OCI-M2 (cell line): ENCODE measurements around the gene GNAI1.

Source experiments
- DNase-seq: peaks from one replicate; lab custom pipeline; 2025; ENCODE audit not compliant: unreplicated experiment; lab: John Stamatoyannopoulos, UW

GNAI1 gene

DNA sequence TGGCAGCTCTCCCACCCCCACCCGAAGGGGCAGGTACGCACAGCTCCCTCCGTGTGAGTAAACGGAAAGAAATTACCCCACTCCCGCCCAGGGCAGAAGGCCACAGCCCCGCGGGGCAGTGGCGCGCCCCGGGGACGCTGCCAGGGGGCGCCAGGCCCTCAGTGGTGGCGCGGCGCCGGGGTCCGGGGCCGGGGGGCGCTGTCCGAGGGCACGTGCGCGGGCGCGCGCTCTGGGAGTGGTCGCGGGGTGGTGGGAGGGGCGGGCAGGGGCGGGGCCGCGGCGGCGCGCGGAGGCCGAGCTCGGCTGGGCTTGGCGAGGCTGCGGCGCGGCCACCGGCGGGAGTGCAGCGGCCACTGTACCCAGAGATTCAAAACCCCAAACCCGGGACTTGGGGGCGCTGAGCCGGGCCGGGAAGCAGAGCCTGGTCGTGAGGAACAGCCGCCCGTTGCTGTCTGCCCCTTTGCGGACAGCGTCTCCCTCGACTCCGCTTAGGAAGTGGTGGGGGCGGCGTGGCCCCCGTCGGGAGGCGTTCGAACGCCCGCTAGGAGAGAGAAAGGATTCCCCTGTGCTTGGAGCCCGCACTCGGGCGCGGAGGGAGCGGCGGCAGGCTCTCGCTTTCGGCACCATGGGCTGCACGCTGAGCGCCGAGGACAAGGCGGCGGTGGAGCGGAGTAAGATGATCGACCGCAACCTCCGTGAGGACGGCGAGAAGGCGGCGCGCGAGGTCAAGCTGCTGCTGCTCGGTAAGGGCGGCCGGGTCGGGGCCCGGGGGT, at the start of gene GNAI1:
TSS of gene GNAI1 (plus strand) at position 296 of the 773 bp plus-strand sequence. CDS start at position 626, 330 bp downstream.
- no peak for DNase-seq

GRCh38 chr7:80087051-80087770, 47.4 kb upstream of the GNAI1 start:
- DNase-seq: no peak

DNA sequence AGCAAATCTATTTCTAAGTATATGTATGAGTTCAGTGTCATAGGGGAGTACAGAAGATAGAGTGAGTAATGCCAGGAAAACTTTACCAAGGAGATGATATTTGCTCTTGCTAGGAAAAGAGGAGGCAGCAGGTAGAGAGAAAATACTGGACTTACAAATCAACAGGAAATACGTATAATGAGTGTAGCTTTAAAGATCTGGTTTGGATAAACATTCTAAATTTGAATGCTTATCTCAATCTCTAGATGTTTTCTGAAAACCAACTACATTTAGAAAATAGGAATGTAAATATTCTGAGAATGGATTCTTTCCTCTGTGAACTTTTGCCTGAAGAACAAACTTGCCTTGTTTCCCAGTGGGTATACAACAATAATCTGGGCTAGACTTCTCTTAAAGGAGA, 46.9 kb upstream of the GNAI1 start:
- DNase-seq: no peak

GRCh38 chr7:80088705-80089104, 45.9 kb upstream of the GNAI1 start:
- no peak for DNase-seq

- no peak for DNase-seq
Measured at GRCh38 chr7:80089366-80089765, 45.3 kb upstream of the GNAI1 start.

GRCh38 chr7:80093349-80093748, 41.3 kb upstream of the GNAI1 start:
- DNase-seq: no peak

DNA sequence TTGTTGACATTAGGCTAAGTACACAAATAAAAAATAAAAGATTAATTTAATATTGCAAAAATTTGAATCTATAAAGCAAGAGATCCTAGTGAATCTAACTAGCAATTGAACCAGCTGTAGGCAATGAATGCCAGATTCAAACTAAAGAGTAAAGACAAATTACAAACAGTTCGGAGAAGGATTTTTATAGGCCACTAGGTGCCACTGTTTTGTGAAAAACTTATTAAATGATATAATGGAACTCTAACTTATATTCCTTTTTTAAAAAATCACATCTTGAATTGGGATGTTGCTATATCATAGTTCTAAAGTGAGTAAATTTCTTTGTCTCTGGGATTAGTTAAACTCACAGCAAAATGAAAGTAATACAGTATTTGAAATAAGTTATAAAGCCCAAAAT, 39.1 kb upstream of the GNAI1 start:
- DNase-seq: no peak

- no peak for DNase-seq
Measured at GRCh38 chr7:80097756-80098155, 36.9 kb upstream of the GNAI1 start.

DNA sequence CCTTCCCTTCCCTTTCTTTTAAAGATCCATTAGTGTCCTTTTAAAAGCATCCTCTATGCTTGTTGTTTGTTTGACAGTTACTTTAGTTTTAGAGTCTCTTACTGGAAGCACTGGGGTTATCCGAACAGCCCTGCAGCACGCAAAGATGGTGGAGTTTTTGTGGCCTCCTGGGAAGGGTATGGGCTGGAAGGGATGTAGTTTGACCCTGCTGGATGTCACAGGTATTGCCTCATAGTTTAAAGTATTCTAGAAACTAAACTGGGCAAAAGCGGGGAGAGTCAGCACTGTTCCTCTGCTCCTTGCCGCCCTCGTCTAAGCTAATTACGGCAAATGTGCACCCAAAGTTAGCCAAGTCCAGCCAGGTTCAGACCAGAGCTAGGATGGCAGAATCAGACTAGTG, 35.8 kb upstream of the GNAI1 start:
- no peak for DNase-seq

- no peak for DNase-seq
Measured at GRCh38 chr7:80100254-80100653, 34.4 kb upstream of the GNAI1 start.

DNA sequence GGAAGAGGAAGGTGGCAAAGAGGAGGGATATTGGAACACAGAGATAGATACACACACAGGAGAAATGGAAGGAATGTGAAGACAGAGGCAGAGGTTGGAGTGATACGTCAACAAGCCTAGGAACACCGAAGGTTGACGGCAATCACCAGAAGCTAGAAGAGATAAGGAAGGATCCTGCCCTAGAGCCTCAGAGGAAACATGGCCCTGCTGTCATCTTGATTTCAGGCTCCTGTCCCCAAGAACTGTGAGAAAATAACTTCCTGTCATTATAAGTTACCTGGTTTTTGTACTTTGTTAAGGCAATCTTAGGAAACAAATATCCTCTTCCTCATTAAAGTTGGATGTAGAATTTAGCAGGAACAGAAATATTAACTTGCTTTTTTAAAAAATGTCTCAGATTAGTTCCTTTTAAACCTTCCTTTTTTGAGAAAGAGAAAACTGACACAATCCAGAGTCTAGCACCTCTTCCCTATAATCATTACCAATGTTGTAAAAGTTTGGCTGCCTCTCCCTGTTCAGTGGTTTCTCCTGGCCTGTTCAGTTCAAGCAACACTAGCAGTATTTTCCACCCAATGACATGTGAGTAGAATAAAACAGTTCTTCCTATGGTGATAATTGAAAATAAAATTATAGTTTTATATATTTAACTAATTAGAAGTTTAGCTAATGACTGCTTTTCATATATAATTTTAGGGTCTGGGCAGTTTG, 28.8 kb upstream of the GNAI1 start:
- no peak for DNase-seq

DNA sequence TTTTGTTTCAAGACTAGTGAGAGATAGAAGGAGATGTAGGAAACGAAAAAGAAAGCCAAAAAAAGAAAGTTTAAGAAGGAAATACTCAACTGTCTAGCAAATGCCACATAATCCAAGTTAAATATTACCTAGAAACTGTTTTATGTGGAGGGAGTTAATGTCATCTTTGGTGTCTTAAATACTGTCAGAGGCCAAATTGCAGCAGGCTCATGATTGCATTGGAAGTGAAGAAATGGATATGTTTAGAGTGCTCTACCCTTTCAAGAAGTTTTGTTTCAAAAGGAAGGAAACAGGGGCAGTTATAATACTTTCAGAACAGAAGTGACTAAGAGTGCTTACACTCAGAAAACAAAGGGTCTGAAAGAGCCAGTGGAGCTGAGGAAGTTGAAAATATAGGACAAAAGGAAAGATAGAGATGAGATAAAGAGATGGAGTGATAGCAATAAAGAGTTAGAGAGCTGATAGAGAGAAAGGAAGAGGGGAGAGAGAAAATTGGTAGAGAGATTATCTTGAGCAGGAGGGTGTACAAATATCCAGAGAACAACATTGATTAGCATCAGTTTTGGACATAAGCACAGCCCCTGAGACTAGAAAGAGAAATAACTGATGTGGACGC, 28.0 kb upstream of the GNAI1 start:
- DNase-seq: no peak

- DNase-seq: no peak
Measured at GRCh38 chr7:80107278-80107677, 27.4 kb upstream of the GNAI1 start.

DNA sequence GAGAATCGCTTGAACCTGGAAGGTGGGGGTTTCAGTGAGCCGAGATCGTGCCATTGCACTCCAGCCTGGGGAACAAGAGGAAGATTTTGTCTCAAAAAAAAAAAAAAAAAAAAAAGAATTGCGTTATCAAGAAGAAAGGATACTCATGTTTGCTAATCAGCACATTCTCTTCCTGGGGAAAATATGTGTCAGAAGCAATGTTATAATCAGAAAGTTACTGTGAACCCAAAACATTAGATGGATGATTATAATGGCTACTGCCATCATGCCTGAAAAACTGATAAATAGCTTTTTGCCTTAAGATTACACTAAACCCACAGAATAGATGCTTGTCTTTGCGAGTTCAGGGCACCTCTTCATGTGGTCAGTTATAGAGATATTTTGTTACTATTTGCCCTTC, 24.3 kb upstream of the GNAI1 start:
- no peak for DNase-seq

DNA sequence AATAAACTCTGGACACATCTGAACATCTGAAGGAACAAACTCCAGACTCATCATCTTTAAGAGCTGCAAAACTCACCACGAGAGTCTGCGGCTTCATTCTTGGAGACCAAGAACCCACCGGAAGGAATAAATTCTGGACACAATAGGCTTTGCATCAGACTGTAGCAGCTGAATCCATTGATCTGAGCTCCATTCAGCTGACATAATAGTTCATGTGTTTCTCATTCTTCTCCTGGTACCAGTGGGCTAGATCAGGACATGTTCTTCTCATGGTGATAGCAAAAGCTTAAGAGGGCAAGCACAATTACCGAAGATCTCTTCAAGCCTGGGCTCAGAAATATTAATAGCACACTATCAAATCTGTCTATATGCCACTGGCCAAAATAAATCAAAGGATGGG, 20.5 kb upstream of the GNAI1 start:
- no peak for DNase-seq

DNA sequence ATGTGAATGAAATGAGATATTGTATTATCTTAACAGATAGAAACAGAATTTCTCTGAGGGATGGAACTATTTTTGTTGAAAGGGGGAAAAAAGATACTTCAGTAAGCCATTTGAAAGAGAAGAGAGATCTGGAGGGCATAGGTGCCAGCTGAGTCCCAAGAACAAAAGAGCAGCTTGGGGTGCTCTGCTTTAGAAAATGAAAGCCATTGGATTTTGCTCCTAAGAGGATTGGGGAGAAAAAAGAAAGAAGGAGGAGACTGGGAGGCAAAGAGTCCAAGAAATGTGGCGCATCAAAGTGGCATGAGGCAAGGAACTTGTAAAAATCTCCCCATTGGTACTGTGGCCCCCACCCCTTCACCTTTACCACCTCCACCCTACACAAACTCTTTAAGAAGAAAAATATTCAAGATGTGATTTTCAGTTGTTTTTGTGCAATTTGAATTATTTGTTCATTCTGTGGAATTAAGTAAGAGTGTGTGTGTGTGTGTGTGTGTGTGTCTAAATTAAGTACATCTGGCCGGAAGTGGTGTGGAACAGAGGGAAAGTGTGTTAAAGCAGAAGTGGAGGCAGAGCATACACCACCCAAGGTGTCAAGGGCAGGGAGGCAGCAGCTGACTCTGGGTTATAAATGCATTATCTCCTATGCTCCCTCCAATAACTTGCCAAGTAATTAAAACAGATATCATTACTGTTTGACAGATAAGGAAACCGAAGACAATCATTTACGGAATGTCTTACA, 9.9 kb upstream of the GNAI1 start:
- DNase-seq: no peak

DNA sequence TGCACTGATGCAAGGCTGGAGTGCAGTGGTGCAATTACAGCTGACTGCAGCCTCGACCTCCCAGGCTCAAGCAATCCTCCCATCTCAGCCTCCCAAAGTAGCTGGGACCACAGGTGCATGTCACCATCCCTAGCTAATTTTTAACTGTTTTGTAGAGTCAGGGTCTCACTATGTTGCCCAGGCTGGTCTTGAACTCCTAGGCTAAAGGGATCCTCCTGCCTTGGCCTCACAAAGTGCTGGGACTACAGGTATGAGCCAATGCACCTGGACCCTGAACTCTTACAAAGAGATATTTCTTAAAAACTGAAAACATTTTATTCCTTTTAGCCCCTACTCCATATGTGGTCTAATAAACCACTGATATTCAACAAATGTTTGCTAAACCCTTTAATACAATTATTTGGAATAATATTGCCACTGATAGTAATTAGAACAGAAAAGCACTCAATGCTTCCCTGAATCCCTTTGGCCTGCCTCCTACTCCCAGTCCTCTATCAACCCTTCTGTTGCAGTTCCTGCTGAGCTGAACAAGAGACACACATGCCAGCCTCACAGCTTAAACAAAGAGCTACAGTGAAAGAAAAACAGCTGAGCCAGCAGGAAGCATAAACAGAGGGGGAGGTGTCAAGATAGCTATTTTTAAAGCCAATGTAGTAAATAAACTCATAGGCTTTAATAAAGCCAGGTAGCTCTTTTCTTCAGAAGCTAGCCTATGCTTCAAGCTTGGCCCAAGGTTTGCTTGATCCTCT, 7.0 kb upstream of the GNAI1 start:
- no peak for DNase-seq

DNA sequence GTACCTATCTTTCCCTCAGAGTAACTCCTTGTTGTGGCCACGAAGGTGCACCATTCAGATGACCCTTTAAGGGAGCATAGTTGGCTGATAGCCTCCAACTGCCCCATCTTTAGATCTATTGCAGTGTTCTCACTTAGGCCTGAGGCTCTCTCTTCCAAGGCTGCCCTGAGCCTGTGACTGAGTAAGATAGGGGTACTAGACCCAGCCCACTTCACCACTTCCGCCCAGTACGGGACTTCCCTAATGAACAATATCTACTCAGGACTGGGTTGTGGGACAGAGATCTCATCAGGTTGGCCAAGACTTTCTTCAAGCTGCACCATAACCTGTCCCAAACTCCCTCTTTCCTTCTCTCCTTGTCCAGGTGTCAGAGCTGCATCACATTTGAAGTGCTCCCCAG, 5.7 kb upstream of the GNAI1 start:
- DNase-seq: no peak

- DNase-seq: no peak
Measured at GRCh38 chr7:80129785-80130184, 4.8 kb upstream of the GNAI1 start.
